SIG-M5 (cell line): ENCODE measurements around the gene GPR137.

Experiments
- DNase-seq: peaks from one replicate; lab custom pipeline; 2025; lab: John Stamatoyannopoulos, UW

Gene GPR137

GRCh38 chr11:64264371-64264852, 21.2 kb upstream of the GPR137 start:
- DNase-seq, result no peak

GRCh38 chr11:64265176-64266160, 20.2 kb upstream of the GPR137 start:
- no peak for DNase-seq

- DNase-seq, result no peak
These were observed 19.3 kb upstream of the GPR137 start for GRCh38 chr11:64266339-64266738.

GRCh38 chr11:64267207-64267945, 18.3 kb upstream of the GPR137 start:
- no peak for DNase-seq

- DNase-seq, result no peak
These were observed 17.4 kb upstream of the GPR137 start for GRCh38 chr11:64268025-64268892.

- no peak for DNase-seq
These were observed 16.6 kb upstream of the GPR137 start for GRCh38 chr11:64268893-64269539.

- DNase-seq, result peak; percentile 90
These were observed 16.0 kb upstream of the GPR137 start for GRCh38 chr11:64269540-64270220.

GRCh38 chr11:64275031-64275800, 10.4 kb upstream of the GPR137 start:
- no peak for DNase-seq

- DNase-seq, result no peak
These were observed 9.8 kb upstream of the GPR137 start for GRCh38 chr11:64275841-64276240.

GRCh38 chr11:64276653-64277431, 8.8 kb upstream of the GPR137 start:
- no peak for DNase-seq

GRCh38 chr11:64278576-64279190, 7.0 kb upstream of the GPR137 start:
- DNase-seq, result no peak

GRCh38 chr11:64281957-64282770, 3.5 kb upstream of the GPR137 start:
- DNase-seq, result no peak

- no peak for DNase-seq
These were observed 2.6 kb upstream of the GPR137 start for GRCh38 chr11:64283092-64283491.

GRCh38 chr11:64284048-64284961, 1.3 kb upstream of the GPR137 start, which contains the start of gene BAD:
Gene BAD, minus strand, starts transcription at chr11:64284665. Its CDS starts 297 bp downstream, at chr11:64284368.
- DNase-seq, result peak; percentile 10

- DNase-seq, result no peak
These were observed 495 bp downstream of the GPR137 start for GRCh38 chr11:64285885-64286800.

GRCh38 chr11:64286801-64287159, 1.1 kb downstream of the GPR137 start:
- DNase-seq, result no peak
